Measurements from ENCODE around the gene SLC35E4. TPM values are rescaled to one million over a fixed set of nuclear protein-coding genes. Genes with fewer than 3 reads are reported as not detected.
A peak's percentile ranks its signal among the peaks of the same experiment; 100 is the strongest.
"Not testable (repeated sequence)": the region's sequence is repeated elsewhere in the genome, so short reads cannot be mapped to it uniquely, and the experiment has no call there.

SLC35E4 gene
- total RNA-seq, 1 experiment from 2014 or later: 8.2 TPM

GRCh38 chr22:30611197-30611596, 24.4 kb upstream of the SLC35E4 start:
- no peak for DNase-seq (ENCODE audit: low read depth)

GRCh38 chr22:30612789-30613188, 22.8 kb upstream of the SLC35E4 start:
- DNase-seq (ENCODE audit: low read depth): no peak

GRCh38 chr22:30614268-30614667, 21.3 kb upstream of the SLC35E4 start:
- DNase-seq (ENCODE audit: low read depth): no peak

- no peak for DNase-seq (ENCODE audit: low read depth)
Measured at GRCh38 chr22:30614879-30615278, 20.7 kb upstream of the SLC35E4 start.

- DNase-seq (ENCODE audit: low read depth): no peak
Measured at GRCh38 chr22:30615543-30615954, 20.0 kb upstream of the SLC35E4 start.

- DNase-seq (ENCODE audit: low read depth): no peak
Measured at GRCh38 chr22:30617819-30618218, 17.8 kb upstream of the SLC35E4 start.

GRCh38 chr22:30619909-30620308, 15.7 kb upstream of the SLC35E4 start:
- DNase-seq (ENCODE audit: low read depth): not testable (repeated sequence)

GRCh38 chr22:30626413-30626812, 9.2 kb upstream of the SLC35E4 start:
- DNase-seq (ENCODE audit: low read depth): no peak

- no peak for DNase-seq (ENCODE audit: low read depth)
Measured at GRCh38 chr22:30627471-30627870, 8.1 kb upstream of the SLC35E4 start.

- DNase-seq (ENCODE audit: low read depth): no peak
Measured at GRCh38 chr22:30628491-30628890, 7.1 kb upstream of the SLC35E4 start.

- DNase-seq (ENCODE audit: low read depth): not testable (repeated sequence)
Measured at GRCh38 chr22:30631469-30631868, 4.1 kb upstream of the SLC35E4 start.

- DNase-seq (ENCODE audit: low read depth): peak; percentile 89
Measured at GRCh38 chr22:30634471-30635233, 929 bp upstream of the SLC35E4 start.

GRCh38 chr22:30636226-30637077, 871 bp downstream of the SLC35E4 start:
- DNase-seq (ENCODE audit: low read depth): peak; percentile 62

GRCh38 chr22:30637701-30638114, 2.1 kb downstream of the SLC35E4 start:
- DNase-seq (ENCODE audit: low read depth): no peak

GRCh38 chr22:30640361-30640760, 4.8 kb downstream of the SLC35E4 start:
- no peak for DNase-seq (ENCODE audit: low read depth)

GRCh38 chr22:30640839-30641430, 5.4 kb downstream of the SLC35E4 start:
- no peak for DNase-seq (ENCODE audit: low read depth)

- no peak for DNase-seq (ENCODE audit: low read depth)
Measured at GRCh38 chr22:30643055-30643875, 7.7 kb downstream of the SLC35E4 start.

- no peak for DNase-seq (ENCODE audit: low read depth)
Measured at GRCh38 chr22:30646518-30647160, 11.1 kb downstream of the SLC35E4 start.

GRCh38 chr22:30647536-30647935, 12.0 kb downstream of the SLC35E4 start:
- DNase-seq (ENCODE audit: low read depth): no peak

- DNase-seq (ENCODE audit: low read depth): no peak
Measured at GRCh38 chr22:30648825-30649224, 13.2 kb downstream of the SLC35E4 start.

- DNase-seq (ENCODE audit: low read depth): peak; percentile 96
Measured at GRCh38 chr22:30649430-30650007, 13.9 kb downstream of the SLC35E4 start.
